ENCODE measurements around the gene PARD6B.

Gene PARD6B

DNA sequence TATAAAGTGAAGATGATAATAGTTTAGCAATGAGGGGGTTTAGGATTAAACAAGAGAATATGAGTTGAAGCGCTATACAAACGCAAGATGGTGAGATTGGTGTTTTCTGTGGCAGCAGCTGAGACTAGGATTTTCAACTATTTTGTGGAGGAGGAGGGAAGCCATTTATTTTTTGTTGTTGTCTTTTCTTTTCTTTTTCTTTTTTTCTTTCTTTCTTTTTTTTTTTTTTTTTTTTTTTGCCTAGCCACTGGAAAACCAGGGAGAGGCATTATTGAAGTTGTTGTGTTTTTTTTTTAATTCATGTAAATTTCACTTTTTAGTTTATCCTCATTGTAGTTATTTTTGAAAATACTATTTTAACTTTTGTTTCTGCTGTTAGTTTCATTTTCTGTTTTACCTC, 15.9 kb downstream of the PARD6B start:
- TF ChIP-seq, protein P1, sequence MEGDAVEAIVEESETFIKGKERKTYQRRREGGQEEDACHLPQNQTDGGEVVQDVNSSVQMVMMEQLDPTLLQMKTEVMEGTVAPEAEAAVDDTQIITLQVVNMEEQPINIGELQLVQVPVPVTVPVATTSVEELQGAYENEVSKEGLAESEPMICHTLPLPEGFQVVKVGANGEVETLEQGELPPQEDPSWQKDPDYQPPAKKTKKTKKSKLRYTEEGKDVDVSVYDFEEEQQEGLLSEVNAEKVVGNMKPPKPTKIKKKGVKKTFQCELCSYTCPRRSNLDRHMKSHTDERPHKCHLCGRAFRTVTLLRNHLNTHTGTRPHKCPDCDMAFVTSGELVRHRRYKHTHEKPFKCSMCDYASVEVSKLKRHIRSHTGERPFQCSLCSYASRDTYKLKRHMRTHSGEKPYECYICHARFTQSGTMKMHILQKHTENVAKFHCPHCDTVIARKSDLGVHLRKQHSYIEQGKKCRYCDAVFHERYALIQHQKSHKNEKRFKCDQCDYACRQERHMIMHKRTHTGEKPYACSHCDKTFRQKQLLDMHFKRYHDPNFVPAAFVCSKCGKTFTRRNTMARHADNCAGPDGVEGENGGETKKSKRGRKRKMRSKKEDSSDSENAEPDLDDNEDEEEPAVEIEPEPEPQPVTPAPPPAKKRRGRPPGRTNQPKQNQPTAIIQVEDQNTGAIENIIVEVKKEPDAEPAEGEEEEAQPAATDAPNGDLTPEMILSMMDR (conservative IDR thresholded peaks at IDR 0.05; ENCODE audit: low read depth, low read length): no peak
- Histone ChIP-seq H4K20me1 (ENCODE audit: insufficient read depth) (no peaks in the 10 kb centered on the region), H2AFZ (ENCODE audit: low read depth) (no peak overlapping the region), H3K27ac (no peak overlapping the region), H3K27me3 (ENCODE audit: insufficient read depth, low read depth) (no peaks in the 10 kb centered on the region), H3K4me3 (IDR thresholded peaks at IDR 0.05; ENCODE audit: insufficient read depth, low read depth, low read length) (no peak overlapping the region), H3K9ac (no peak overlapping the region), H3K4me1 (ENCODE audit: low read depth, poor library complexity, severe bottlenecking) (peaks cover 16% of the 10 kb centered on the region), H3K36me3 (ENCODE audit: insufficient read depth) (no peaks in the 10 kb centered on the region; the same call in 1 of the 2 replicates), H3K4me2 (peak overlapping the region; percentile 55), H3K79me2 (ENCODE audit: insufficient read depth, low read depth) (no peaks in the 10 kb centered on the region)

DNA sequence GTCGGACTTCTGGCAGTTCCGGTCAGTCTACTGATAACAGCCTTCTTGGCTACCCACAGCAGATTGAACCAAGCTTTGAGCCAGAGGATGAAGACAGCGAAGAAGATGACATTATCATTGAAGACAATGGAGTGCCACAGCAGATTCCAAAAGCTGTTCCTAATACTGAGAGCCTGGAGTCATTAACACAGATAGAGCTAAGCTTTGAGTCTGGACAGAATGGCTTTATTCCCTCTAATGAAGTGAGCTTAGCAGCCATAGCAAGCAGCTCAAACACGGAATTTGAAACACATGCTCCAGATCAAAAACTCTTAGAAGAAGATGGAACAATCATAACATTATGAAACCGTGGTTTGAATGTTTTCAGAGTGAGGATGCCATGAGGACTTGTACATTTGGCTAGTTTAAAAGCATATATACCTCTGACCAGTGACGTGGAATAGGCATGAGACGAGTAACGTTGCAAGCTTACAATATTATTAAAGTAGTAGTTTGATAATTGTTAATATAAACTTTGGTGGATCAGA, 18.8 kb downstream of the PARD6B start:
- H3K27me3 ChIP-seq (ENCODE audit: insufficient read depth, low read depth): no peaks in the 10 kb centered on the region
- H3K79me2 ChIP-seq (ENCODE audit: insufficient read depth, low read depth): no peaks in the 10 kb centered on the region
- H3K9ac ChIP-seq: no peak overlapping the region
- peaks cover 16% of the 10 kb centered on the region for H3K4me1 ChIP-seq (ENCODE audit: low read depth, poor library complexity, severe bottlenecking)
- no peak overlapping the region for H3K4me2 ChIP-seq
- no peak overlapping the region for H2AFZ ChIP-seq (ENCODE audit: low read depth)
- H4K20me1 ChIP-seq (ENCODE audit: insufficient read depth): no peaks in the 10 kb centered on the region
- no peak overlapping the region for H3K4me3 ChIP-seq (IDR thresholded peaks at IDR 0.05; ENCODE audit: insufficient read depth, low read depth, low read length)
- H3K36me3 ChIP-seq (ENCODE audit: insufficient read depth): no peaks in the 10 kb centered on the region; the same call in 1 of the 2 replicates
- TF ChIP-seq, protein P1 (conservative IDR thresholded peaks at IDR 0.05; ENCODE audit: low read depth, low read length): no peak
- no peak overlapping the region for H3K27ac ChIP-seq

DNA sequence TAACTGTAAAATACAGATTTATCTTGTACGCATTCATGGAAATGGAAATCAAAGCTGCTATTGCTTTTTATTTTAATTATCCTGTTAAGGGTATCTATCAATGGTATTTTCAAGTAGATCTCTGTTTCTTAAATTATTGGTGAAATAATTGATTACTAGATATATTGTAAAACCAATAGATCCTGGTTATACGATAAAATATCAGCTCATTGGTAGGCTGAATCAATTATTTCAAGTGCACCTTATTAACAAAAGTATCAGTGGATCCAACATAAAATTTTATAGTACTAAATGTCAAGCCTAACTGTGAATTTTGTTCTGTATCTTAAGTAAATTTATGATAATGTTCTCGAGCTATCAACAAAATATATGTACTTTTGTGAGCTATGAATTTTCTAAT, 21.8 kb downstream of the PARD6B start:
- no peaks in the 10 kb centered on the region for H3K27me3 ChIP-seq (ENCODE audit: insufficient read depth, low read depth)
- H3K4me2 ChIP-seq: no peak overlapping the region
- no peaks in the 10 kb centered on the region for H3K79me2 ChIP-seq (ENCODE audit: insufficient read depth, low read depth)
- H3K4me3 ChIP-seq (IDR thresholded peaks at IDR 0.05; ENCODE audit: insufficient read depth, low read depth, low read length): no peak overlapping the region
- no peak overlapping the region for H3K9ac ChIP-seq
- no peaks in the 10 kb centered on the region for H4K20me1 ChIP-seq (ENCODE audit: insufficient read depth)
- TF ChIP-seq, protein P1 (conservative IDR thresholded peaks at IDR 0.05; ENCODE audit: low read depth, low read length): no peak
- H3K4me1 ChIP-seq (ENCODE audit: low read depth, poor library complexity, severe bottlenecking): peaks cover under 1% of the 10 kb centered on the region
- no peaks in the 10 kb centered on the region; the same call in 1 of the 2 replicates for H3K36me3 ChIP-seq (ENCODE audit: insufficient read depth)
- no peak overlapping the region for H3K27ac ChIP-seq
- no peak overlapping the region for H2AFZ ChIP-seq (ENCODE audit: low read depth)

DNA sequence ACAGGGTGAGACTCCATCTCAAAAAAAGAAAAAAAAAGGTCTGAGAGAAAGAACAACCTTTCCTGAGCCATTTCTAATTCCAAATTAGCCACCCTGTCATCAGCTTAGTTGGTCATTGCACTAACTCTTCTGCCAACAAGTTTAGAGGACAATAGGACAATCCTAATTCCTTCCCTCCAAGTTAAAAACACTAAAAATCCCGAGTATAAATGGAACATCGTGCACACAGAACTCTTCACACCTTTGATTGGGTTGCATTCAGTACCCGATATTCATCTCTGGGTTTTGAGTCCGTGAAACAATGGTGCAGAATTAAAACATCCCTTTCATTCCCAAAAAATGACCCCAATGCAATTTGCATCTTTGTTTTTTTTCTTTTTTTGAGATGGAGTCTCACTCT, 23.0 kb downstream of the PARD6B start:
- Histone ChIP-seq H3K36me3 (ENCODE audit: insufficient read depth) (no peaks in the 10 kb centered on the region), H2AFZ (ENCODE audit: low read depth) (no peak overlapping the region), H3K9ac (no peak overlapping the region), H3K4me3 (IDR thresholded peaks at IDR 0.05; ENCODE audit: insufficient read depth, low read depth, low read length) (no peak overlapping the region), H3K27ac (no peak overlapping the region), H4K20me1 (ENCODE audit: insufficient read depth) (no peaks in the 10 kb centered on the region), H3K79me2 (ENCODE audit: insufficient read depth, low read depth) (no peaks in the 10 kb centered on the region), H3K27me3 (ENCODE audit: insufficient read depth, low read depth) (no peaks in the 10 kb centered on the region), H3K4me2 (no peak overlapping the region), H3K4me1 (ENCODE audit: low read depth, poor library complexity, severe bottlenecking) (no peaks in the 10 kb centered on the region)
- TF ChIP-seq, protein P1 (conservative IDR thresholded peaks at IDR 0.05; ENCODE audit: low read depth, low read length): no peak

All from KMS-11 (cell line).